GM18867 (cell line): ENCODE results near the gene FOXD1.
"Not testable (repeated sequence)": the region's sequence is repeated elsewhere in the genome, so short reads cannot be mapped to it uniquely, and the experiment has no call there.

Source experiments
- ATAC-seq: cut with Tn5 transposase; IDR thresholded peaks from one replicate; pipeline ENCODE4 v1.9.1; 2021; ENCODE audit warnings: mild to moderate bottlenecking, moderate library complexity; ENCODE audit not compliant: unreplicated experiment

FOXD1 gene

GRCh38 chr5:73448463-73449136, at the start of gene FOXD1:
Gene FOXD1 (minus strand): TSS chr5:73448777. CDS start chr5:73448362, 415 bp downstream.
- ATAC-seq: peak; percentile 66

- ATAC-seq: no peak
These were observed 49.0 kb upstream of the FOXD1 start for GRCh38 chr5:73497497-73498056.

GRCh38 chr5:73496984-73497457, 48.4 kb upstream of the FOXD1 start:
- no peak for ATAC-seq

GRCh38 chr5:73495772-73496335, 47.3 kb upstream of the FOXD1 start:
- no peak for ATAC-seq

- ATAC-seq: no peak
These were observed 46.1 kb upstream of the FOXD1 start for GRCh38 chr5:73494721-73495120.

GRCh38 chr5:73493421-73493820, 44.8 kb upstream of the FOXD1 start:
- no peak for ATAC-seq

GRCh38 chr5:73491155-73491554, 42.6 kb upstream of the FOXD1 start:
- no peak for ATAC-seq

GRCh38 chr5:73490088-73490487, 41.5 kb upstream of the FOXD1 start:
- no peak for ATAC-seq

- no peak for ATAC-seq
These were observed 40.2 kb upstream of the FOXD1 start for GRCh38 chr5:73488806-73489205.

GRCh38 chr5:73487815-73488214, 39.2 kb upstream of the FOXD1 start:
- no peak for ATAC-seq

GRCh38 chr5:73487257-73487656, 38.7 kb upstream of the FOXD1 start:
- ATAC-seq: not testable (repeated sequence)

- ATAC-seq: no peak
These were observed 37.7 kb upstream of the FOXD1 start for GRCh38 chr5:73486119-73486899.

- no peak for ATAC-seq
These were observed 37.1 kb upstream of the FOXD1 start for GRCh38 chr5:73485715-73486114.

GRCh38 chr5:73484511-73484910, 35.9 kb upstream of the FOXD1 start:
- no peak for ATAC-seq

GRCh38 chr5:73483676-73484075, 35.1 kb upstream of the FOXD1 start:
- ATAC-seq: no peak

- no peak for ATAC-seq
These were observed 34.0 kb upstream of the FOXD1 start for GRCh38 chr5:73482383-73483136.

GRCh38 chr5:73480500-73480899, 31.9 kb upstream of the FOXD1 start:
- ATAC-seq: no peak

GRCh38 chr5:73472116-73472515, 23.5 kb upstream of the FOXD1 start:
- no peak for ATAC-seq

GRCh38 chr5:73471654-73472053, 23.1 kb upstream of the FOXD1 start:
- no peak for ATAC-seq

GRCh38 chr5:73469878-73470277, 21.3 kb upstream of the FOXD1 start:
- no peak for ATAC-seq

- ATAC-seq: not testable (repeated sequence)
These were observed 20.1 kb upstream of the FOXD1 start for GRCh38 chr5:73468638-73469037.
